ENCODE data around the gene PI4K2A.
A peak's percentile ranks its signal among the peaks of the same experiment; 100 is the strongest.

The PI4K2A gene

GRCh38 chr10:97707134-97707861, 66.8 kb downstream of the PI4K2A start:
- no peak for DNase-seq

- no peak for DNase-seq
These were observed 67.7 kb downstream of the PI4K2A start for GRCh38 chr10:97708167-97708566.

GRCh38 chr10:97708976-97709946, 68.8 kb downstream of the PI4K2A start:
- peak in 2 of 4 experiments; percentile 7 to 10 for DNase-seq

GRCh38 chr10:97711640-97712572, 71.4 kb downstream of the PI4K2A start:
- no peak for DNase-seq

GRCh38 chr10:97713339-97713825, 72.9 kb downstream of the PI4K2A start, which contains the start of gene MARVELD1:
MARVELD1 (plus strand) TSS chr10:97713730; CDS start chr10:97713877, 147 bp downstream.
- no peak for DNase-seq

GRCh38 chr10:97713826-97714400, 73.4 kb downstream of the PI4K2A start:
- DNase-seq: peak in 2 of 4 experiments; percentile 20 to 33

GRCh38 chr10:97714401-97715258, 74.2 kb downstream of the PI4K2A start:
- DNase-seq: no peak

GRCh38 chr10:97715259-97715874, 74.9 kb downstream of the PI4K2A start:
- DNase-seq: no peak

GRCh38 chr10:97717627-97718026, 77.2 kb downstream of the PI4K2A start:
- no peak for DNase-seq

- DNase-seq: no peak
These were observed 77.7 kb downstream of the PI4K2A start for GRCh38 chr10:97718178-97718577.

GRCh38 chr10:97718659-97719142, 78.2 kb downstream of the PI4K2A start:
- no peak for DNase-seq

- DNase-seq: no peak
These were observed 79.1 kb downstream of the PI4K2A start for GRCh38 chr10:97719602-97720001.

GRCh38 chr10:97721871-97722780, 81.7 kb downstream of the PI4K2A start:
- no peak for DNase-seq

- no peak for DNase-seq
These were observed 82.5 kb downstream of the PI4K2A start for GRCh38 chr10:97723001-97723400.

GRCh38 chr10:97724341-97724941, 84.0 kb downstream of the PI4K2A start:
- no peak for DNase-seq
